GM23248 (cell line): ENCODE results near the gene FAM171A2. TPM values are rescaled to one million over a fixed set of nuclear protein-coding genes. Genes with fewer than 3 reads are reported as not detected.

Experiments
- DNase-seq: peaks from one replicate; pipeline ENCODE4 v3.0.0-alpha.2; 2015
- H2AFZ ChIP-seq: fragments of 200-600 bp; sonication (generic); 2 replicates; pipeline ENCODE4 v1.6.1; 2016; ENCODE audit warnings: antibody characterized with exemption
- H3F3A ChIP-seq: fragments of 200-600 bp; sonication (generic); 2 replicates; pipeline ENCODE4 v1.6.1; 2016; ENCODE audit warnings: mild to moderate bottlenecking, antibody characterized with exemption, mixed run types; ENCODE audit not compliant: insufficient read depth
- H3K27ac ChIP-seq: fragments of 200-600 bp; sonication (generic); 2 replicates; pipeline ENCODE4 v1.5.1; 2016; ENCODE audit warnings: mild to moderate bottlenecking
- H3K27me3 ChIP-seq: fragments of 200-600 bp; sonication (generic); replicated peaks from 2 replicates; pipeline ENCODE4 v1.6.1; 2016; ENCODE audit warnings: mild to moderate bottlenecking; ENCODE audit not compliant: insufficient read depth
- H3K36me3 ChIP-seq: fragments of 200-600 bp; sonication (generic); 2 replicates; pipeline ENCODE4 v1.6.1; 2016; ENCODE audit warnings: low read depth, mild to moderate bottlenecking
- H3K4me1 ChIP-seq: fragments of 200-600 bp; sonication (generic); 2 replicates; pipeline ENCODE4 v1.6.1; 2016; ENCODE audit warnings: mild to moderate bottlenecking; ENCODE audit not compliant: insufficient read depth
- H3K4me2 ChIP-seq: fragments of 200-600 bp; sonication (generic); one replicate; pipeline ENCODE4 v1.6.1; 2016; ENCODE audit warnings: mild to moderate bottlenecking; ENCODE audit not compliant: unreplicated experiment
- H3K4me3 ChIP-seq: fragments of 200-600 bp; sonication (generic); 2 replicates; pipeline ENCODE4 v1.5.1; 2016; ENCODE audit warnings: mild to moderate bottlenecking
- H3K79me2 ChIP-seq: fragments of 200-600 bp; sonication (generic); 2 replicates; pipeline ENCODE4 v1.6.1; 2016; ENCODE audit warnings: mild to moderate bottlenecking; ENCODE audit not compliant: insufficient read depth
- H3K9ac ChIP-seq: fragments of 200-600 bp; sonication (generic); 2 replicates; pipeline ENCODE4 v1.6.1; 2016; ENCODE audit warnings: mild to moderate bottlenecking
- H3K9me2 ChIP-seq: fragments of 200-600 bp; sonication (generic); 2 replicates; pipeline ENCODE4 v1.6.1; 2016; ENCODE audit warnings: mixed run types, mild to moderate bottlenecking, moderate library complexity; ENCODE audit not compliant: insufficient read depth
- H3K9me3 ChIP-seq: fragments of 200-600 bp; sonication (generic); one replicate; pipeline ENCODE4 v1.6.1; 2017; ENCODE audit warnings: low read depth
- H4K20me1 ChIP-seq: fragments of 200-600 bp; sonication (generic); 2 replicates; pipeline ENCODE4 v1.6.0; 2016; ENCODE audit not compliant: insufficient read depth
- EZH2 ChIP-seq: fragments of 200-600 bp; sonication (generic); IDR thresholded peaks from 2 replicates; pipeline ENCODE4 v1.6.1; 2018; ENCODE audit warnings: antibody characterized with exemption, mild to moderate bottlenecking; ENCODE audit not compliant: insufficient read depth, poor library complexity, severe bottlenecking
- EZH2phosphoT487 ChIP-seq: fragments of 200-600 bp; sonication (generic); IDR thresholded peaks from 2 replicates; pipeline ENCODE4 v1.6.1; 2018; ENCODE audit warnings: antibody characterized with exemption, moderate library complexity, mild to moderate bottlenecking, low read depth; ENCODE audit not compliant: insufficient read depth
- WGBS, 2 experiments: methylation state at CpG; one replicate each; pipeline ENCODE4 v1.1.6; 2015 to 2017; ENCODE audit warnings: low lambda C conversion rate in 2 of 2, low coverage in 1 of 2; ENCODE audit errors: missing lambda C conversion rate in 2 of 2; 5-methylcytosine and 5-hydroxymethylcytosine counted together
- in situ Hi-C: fragments of 300-500 bp; cut with MboI; formaldehyde crosslinking; loops from 2 replicates; pipeline ENCODE4 v1.15.0; 2020
- polyA plus RNA-seq: library from polyadenylated mRNA; unstranded; fragments of >200 nt; fragmentation: Nextera tagmentation; extraction: Ambion mirVana; gene quantifications from 2 replicates; pipeline ENCODE4 v1.2.1, GENCODE V29; 2016
- total RNA-seq: library from RNA; depleted of rRNA; stranded (reverse); fragments of >200 nt; shearing (Covaris generic); gene quantifications from 2 replicates; pipeline ENCODE4 v1.2.3, GENCODE V29; 2014

The FAM171A2 gene
- total and polyA plus RNA-seq, 2 experiments from 2014 or later: 0.25 to 4.8 TPM

- no peaks in the 10 kb centered on the region for H3K36me3 ChIP-seq
- no peak overlapping the region for H3K4me3 ChIP-seq
- H3K9ac ChIP-seq: no peak overlapping the region
- no peaks in the 10 kb centered on the region for H3K9me2 ChIP-seq
- no peaks in the 10 kb centered on the region for H3K79me2 ChIP-seq
- no peak overlapping the region for H2AFZ ChIP-seq
- WGBS, 2 experiments: 35 to 42% methylated on average over 6 of the region's 6 CpGs
- no peaks in the 10 kb centered on the region for H3F3A ChIP-seq
- H4K20me1 ChIP-seq: no peaks in the 10 kb centered on the region
- no peaks in the 10 kb centered on the region for H3K9me3 ChIP-seq
- TF ChIP-seq EZH2 (no peak), EZH2phosphoT487 (no peak)
- no peak overlapping the region for H3K27ac ChIP-seq
- no peaks in the 10 kb centered on the region for H3K4me1 ChIP-seq
- in situ Hi-C loops: no loop called here
- peak; percentile 56 for DNase-seq
- H3K27me3 ChIP-seq: no peaks in the 10 kb centered on the region
- no peak overlapping the region for H3K4me2 ChIP-seq
Measured at GRCh38 chr17:44338702-44339101, 25.0 kb downstream of the FAM171A2 start.

GRCh38 chr17:44335968-44336367 lies 27.7 kb downstream of the FAM171A2 start:
- no peaks in the 10 kb centered on the region for H3F3A ChIP-seq
- WGBS, 2 experiments: 36 to 43% methylated on average over 5 of the region's 5 CpGs
- H3K4me2 ChIP-seq: no peak overlapping the region
- H4K20me1 ChIP-seq: no peaks in the 10 kb centered on the region
- H3K27ac ChIP-seq: no peak overlapping the region
- H3K4me1 ChIP-seq: no peaks in the 10 kb centered on the region
- H3K9me3 ChIP-seq: no peaks in the 10 kb centered on the region
- no peak for TF ChIP-seq EZH2
- no peak for TF ChIP-seq EZH2phosphoT487
- no peak overlapping the region for H2AFZ ChIP-seq
- no peaks in the 10 kb centered on the region for H3K9me2 ChIP-seq
- no peak for DNase-seq
- in situ Hi-C loops: no loop called here
- H3K4me3 ChIP-seq: no peak overlapping the region
- no peaks in the 10 kb centered on the region for H3K36me3 ChIP-seq
- H3K9ac ChIP-seq: no peak overlapping the region
- no peaks in the 10 kb centered on the region for H3K27me3 ChIP-seq
- H3K79me2 ChIP-seq: no peaks in the 10 kb centered on the region

- Histone ChIP-seq H3K9me2 (no peaks in the 10 kb centered on the region), H3K4me1 (no peaks in the 10 kb centered on the region), H3K9me3 (no peaks in the 10 kb centered on the region), H3K9ac (no peak overlapping the region), H4K20me1 (no peaks in the 10 kb centered on the region), H3K4me3 (no peak overlapping the region), H3K27me3 (no peaks in the 10 kb centered on the region), H3K27ac (no peak overlapping the region), H3F3A (no peaks in the 10 kb centered on the region), H3K4me2 (no peak overlapping the region), H2AFZ (no peak overlapping the region), H3K36me3 (no peaks in the 10 kb centered on the region), H3K79me2 (no peaks in the 10 kb centered on the region)
- no peak for DNase-seq
- in situ Hi-C loops: no loop called here
- TF ChIP-seq EZH2phosphoT487 (no peak), EZH2 (no peak)
- 77 to 80% methylated on average over 3 of the region's 3 CpGs for WGBS, 2 experiments
Measured at GRCh38 chr17:44335564-44335963, 28.1 kb downstream of the FAM171A2 start.

GRCh38 chr17:44334727-44335126 lies 28.9 kb downstream of the FAM171A2 start:
- 9 to 21% methylated on average over 3 of the region's 3 CpGs for WGBS, 2 experiments
- Histone ChIP-seq H2AFZ (no peak overlapping the region), H3K9ac (no peak overlapping the region), H3K4me2 (no peak overlapping the region), H3K4me3 (no peak overlapping the region), H3K9me3 (no peaks in the 10 kb centered on the region), H3K27me3 (no peaks in the 10 kb centered on the region), H3K9me2 (no peaks in the 10 kb centered on the region), H3F3A (no peaks in the 10 kb centered on the region), H3K79me2 (no peaks in the 10 kb centered on the region), H3K27ac (no peak overlapping the region), H3K36me3 (no peaks in the 10 kb centered on the region), H3K4me1 (no peaks in the 10 kb centered on the region), H4K20me1 (no peaks in the 10 kb centered on the region)
- in situ Hi-C loops: no loop called here
- DNase-seq: no peak
- TF ChIP-seq EZH2: no peak
- no peak for TF ChIP-seq EZH2phosphoT487

DNA sequence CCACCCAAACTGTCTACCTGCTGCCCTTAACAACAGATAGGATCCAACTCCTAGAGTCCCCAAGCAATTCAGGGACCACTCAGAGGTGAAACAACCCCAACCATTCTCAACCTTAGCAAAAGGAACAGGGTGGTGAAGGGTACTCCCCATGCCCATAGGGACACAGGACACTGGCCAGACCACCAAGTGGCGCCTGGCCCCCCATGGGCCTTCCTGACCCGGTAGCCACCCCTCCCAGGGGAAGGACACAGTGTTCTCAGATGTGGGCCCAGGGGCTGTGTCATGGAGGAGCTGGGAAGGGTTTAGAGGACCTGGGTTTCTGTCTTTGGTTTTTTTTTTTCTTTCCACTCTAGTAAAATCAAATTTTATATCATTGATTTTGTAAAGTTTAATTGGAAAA lies 29.3 kb downstream of the FAM171A2 start:
- Histone ChIP-seq H3K4me1 (no peaks in the 10 kb centered on the region), H3K9me2 (no peaks in the 10 kb centered on the region), H3K36me3 (no peaks in the 10 kb centered on the region), H3K9me3 (no peaks in the 10 kb centered on the region), H3K27me3 (no peaks in the 10 kb centered on the region), H3K4me2 (no peak overlapping the region), H3F3A (no peaks in the 10 kb centered on the region), H2AFZ (no peak overlapping the region), H3K27ac (no peak overlapping the region), H3K9ac (no peak overlapping the region), H3K79me2 (no peaks in the 10 kb centered on the region), H4K20me1 (no peaks in the 10 kb centered on the region), H3K4me3 (no peak overlapping the region)
- no peak for TF ChIP-seq EZH2phosphoT487
- TF ChIP-seq EZH2: no peak
- no peak for DNase-seq
- in situ Hi-C loops: no loop called here
- 19 to 29% methylated on average over 2 of the region's 2 CpGs for WGBS, 2 experiments
